IPS DF 6.9 (cell line): ENCODE results near the gene MEGF11.

ENCODE experiments used
- DNase-seq: peaks from one replicate; pipeline ENCODE4 v3.0.0-alpha.2; 2013; ENCODE audit warnings: low read depth, low spot score
- H3K27ac ChIP-seq: one replicate; pipeline ENCODE4 v1.5.1; 2013; ENCODE audit warnings: low read length, control low read depth
- H3K27me3 ChIP-seq: 2 replicates; pipeline ENCODE4 v1.6.1; 2013; ENCODE audit warnings: mild to moderate bottlenecking, low read length; ENCODE audit not compliant: control insufficient read depth, insufficient read depth
- H3K36me3 ChIP-seq: 2 replicates; pipeline ENCODE4 v1.6.1; 2013; ENCODE audit warnings: low read length; ENCODE audit not compliant: control insufficient read depth, insufficient read depth
- H3K4me1 ChIP-seq: 2 replicates; pipeline ENCODE4 v1.6.1; 2013; ENCODE audit warnings: low read length; ENCODE audit not compliant: control insufficient read depth, insufficient read depth
- H3K4me3 ChIP-seq: 2 replicates; pipeline ENCODE4 v1.5.1; 2013; ENCODE audit warnings: mild to moderate bottlenecking, low read length
- H3K9me3 ChIP-seq: 2 replicates; pipeline ENCODE4 v1.6.1; 2013; ENCODE audit warnings: low read length, inconsistent platforms; ENCODE audit not compliant: control insufficient read depth, insufficient read depth
- WGBS: extraction: QIAGEN DNeasy Blood & Tissue Kit; methylation state at CpG from one replicate; pipeline ENCODE4 v1.1.7; 2013; ENCODE audit warnings: mixed read lengths, missing lambda C conversion rate; ENCODE audit not compliant: insufficient read length, insufficient coverage; 5-methylcytosine and 5-hydroxymethylcytosine counted together

Gene MEGF11

DNA sequence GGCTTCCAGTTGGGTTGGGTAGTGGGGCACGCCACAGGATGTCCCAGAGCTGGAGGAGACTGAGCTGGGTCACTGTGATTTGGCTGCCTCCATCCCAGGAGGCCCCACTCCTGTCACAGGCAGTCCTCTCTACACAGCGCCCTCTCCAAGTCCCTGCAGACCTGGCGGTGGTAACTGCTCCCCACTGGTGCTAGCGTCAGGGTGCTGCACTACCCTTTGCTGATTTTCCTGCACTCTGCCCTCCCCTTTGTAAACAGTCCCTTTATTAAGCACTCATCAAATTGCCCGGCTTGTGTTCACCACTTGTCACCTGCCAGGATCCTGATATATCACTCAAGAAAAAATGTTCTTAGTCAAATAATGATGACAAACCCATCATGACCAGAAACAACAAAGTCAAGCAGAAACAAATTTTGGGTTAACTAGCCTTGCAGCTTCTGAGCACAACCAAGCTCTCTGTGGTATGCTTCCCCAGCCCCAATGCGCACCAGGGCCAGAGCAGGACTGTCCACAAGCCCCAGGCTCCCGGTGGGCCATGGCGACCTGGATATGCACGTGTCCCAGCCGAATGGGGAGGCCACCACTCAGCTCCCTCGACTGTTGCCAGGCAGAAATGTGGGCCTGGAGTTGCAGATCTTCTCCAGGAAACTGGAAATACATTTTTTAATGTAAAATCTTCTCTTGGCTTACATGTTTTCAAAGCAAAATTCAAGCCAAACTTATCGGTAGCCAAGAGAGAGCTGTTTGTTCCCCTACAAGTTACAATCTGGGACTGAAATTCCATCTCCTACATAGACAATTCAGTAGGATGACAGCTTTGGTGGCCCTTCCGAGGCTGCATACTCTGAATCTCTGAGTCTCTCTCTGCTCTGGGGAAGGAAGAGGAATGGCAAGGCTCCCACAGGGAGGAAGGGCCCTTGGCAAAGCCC is 24.5 kb downstream of the MEGF11 start:
- Histone ChIP-seq H3K4me1 (no peaks in the 10 kb centered on the region; the same call in 1 of the 2 replicates), H3K4me3 (no peak overlapping the region), H3K27me3 (no peaks in the 10 kb centered on the region), H3K27ac (no peak overlapping the region), H3K36me3 (no peaks in the 10 kb centered on the region), H3K9me3 (no peaks in the 10 kb centered on the region)
- no CpG with 5 or more reads among the region's 13 CpGs for WGBS
- no peak for DNase-seq

DNA sequence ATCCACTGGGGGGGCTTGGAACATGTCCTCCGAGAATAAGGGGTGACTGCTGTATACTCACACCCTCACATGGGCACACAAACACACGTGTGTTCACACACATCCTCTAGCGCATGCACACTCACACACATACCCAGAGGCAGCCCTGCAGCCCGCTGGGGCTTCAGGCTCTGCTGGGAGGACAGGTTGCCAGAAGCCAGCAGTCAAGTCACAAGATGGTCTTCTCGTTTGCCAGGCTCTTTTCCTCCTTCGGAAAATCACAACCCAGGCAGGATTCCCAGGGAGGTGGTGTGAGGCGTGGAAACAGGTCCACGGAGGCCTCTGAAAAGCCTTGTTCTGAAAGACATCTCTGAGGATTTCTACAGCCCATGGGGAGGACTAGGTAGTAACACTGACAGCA is 26.8 kb downstream of the MEGF11 start:
- H3K27ac ChIP-seq: no peak overlapping the region
- no peak overlapping the region for H3K4me3 ChIP-seq
- H3K27me3 ChIP-seq: no peaks in the 10 kb centered on the region
- no peak for DNase-seq
- WGBS: no CpG with 5 or more reads among the region's 8 CpGs
- no peaks in the 10 kb centered on the region; the same call in 1 of the 2 replicates for H3K4me1 ChIP-seq
- no peaks in the 10 kb centered on the region for H3K36me3 ChIP-seq
- H3K9me3 ChIP-seq: no peaks in the 10 kb centered on the region

DNA sequence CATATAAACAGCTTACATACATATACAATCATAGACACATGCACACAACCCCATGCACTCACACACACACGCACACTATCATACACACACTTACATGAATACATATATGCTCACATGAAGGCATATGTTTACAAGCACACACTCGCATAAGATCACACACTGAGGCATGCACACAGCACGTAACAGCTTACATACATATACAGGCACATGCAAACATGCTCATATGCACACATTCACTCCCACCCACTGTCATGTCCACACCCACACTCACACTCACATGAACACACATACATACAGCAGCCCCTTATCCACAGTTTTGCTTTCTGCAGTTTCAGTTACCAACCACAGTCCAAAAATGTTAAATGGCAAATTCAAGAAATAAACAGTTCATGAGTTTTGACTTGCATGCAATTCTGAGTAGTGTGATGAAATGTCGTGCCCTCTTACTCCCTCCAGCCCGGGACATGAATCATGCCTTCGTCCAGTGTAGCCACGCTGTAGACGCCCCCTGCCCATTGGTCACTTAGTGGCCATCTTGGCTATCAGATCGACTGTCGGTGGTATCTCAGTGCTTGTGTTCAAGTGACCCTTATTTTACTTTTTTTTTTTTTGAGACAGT is 27.8 kb downstream of the MEGF11 start:
- no peak for DNase-seq
- no peaks in the 10 kb centered on the region; the same call in 1 of the 2 replicates for H3K4me1 ChIP-seq
- H3K27ac ChIP-seq: no peak overlapping the region
- no peaks in the 10 kb centered on the region for H3K36me3 ChIP-seq
- H3K9me3 ChIP-seq: no peaks in the 10 kb centered on the region
- no peaks in the 10 kb centered on the region for H3K27me3 ChIP-seq
- H3K4me3 ChIP-seq: no peak overlapping the region
- 100% methylated on average over 1 of the region's 10 CpGs for WGBS

DNA sequence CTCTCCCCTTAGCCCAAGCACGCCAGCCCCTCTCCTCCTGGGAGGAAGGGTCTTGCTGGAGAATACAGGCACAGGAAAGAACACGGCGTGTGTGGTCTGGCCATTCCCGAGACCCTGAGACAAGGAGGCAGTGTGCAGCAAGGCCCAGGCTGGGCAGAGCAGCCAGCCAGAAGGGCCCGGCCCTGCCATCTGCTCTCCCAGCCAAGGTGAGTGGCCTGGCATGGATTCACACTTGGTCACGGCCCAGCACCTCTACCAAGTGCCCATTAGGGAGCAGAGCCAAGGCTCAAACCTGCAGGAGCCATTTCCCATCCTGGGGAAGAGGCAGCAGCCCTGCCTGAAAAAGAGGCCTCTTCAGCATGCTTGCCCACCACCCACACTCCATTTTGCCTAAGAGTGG is 28.6 kb downstream of the MEGF11 start:
- DNase-seq: no peak
- H3K4me1 ChIP-seq: no peaks in the 10 kb centered on the region; the same call in 1 of the 2 replicates
- WGBS: no CpG with 5 or more reads among the region's 6 CpGs
- no peak overlapping the region for H3K27ac ChIP-seq
- no peaks in the 10 kb centered on the region for H3K27me3 ChIP-seq
- no peak overlapping the region for H3K4me3 ChIP-seq
- H3K9me3 ChIP-seq: no peaks in the 10 kb centered on the region
- no peaks in the 10 kb centered on the region for H3K36me3 ChIP-seq

DNA sequence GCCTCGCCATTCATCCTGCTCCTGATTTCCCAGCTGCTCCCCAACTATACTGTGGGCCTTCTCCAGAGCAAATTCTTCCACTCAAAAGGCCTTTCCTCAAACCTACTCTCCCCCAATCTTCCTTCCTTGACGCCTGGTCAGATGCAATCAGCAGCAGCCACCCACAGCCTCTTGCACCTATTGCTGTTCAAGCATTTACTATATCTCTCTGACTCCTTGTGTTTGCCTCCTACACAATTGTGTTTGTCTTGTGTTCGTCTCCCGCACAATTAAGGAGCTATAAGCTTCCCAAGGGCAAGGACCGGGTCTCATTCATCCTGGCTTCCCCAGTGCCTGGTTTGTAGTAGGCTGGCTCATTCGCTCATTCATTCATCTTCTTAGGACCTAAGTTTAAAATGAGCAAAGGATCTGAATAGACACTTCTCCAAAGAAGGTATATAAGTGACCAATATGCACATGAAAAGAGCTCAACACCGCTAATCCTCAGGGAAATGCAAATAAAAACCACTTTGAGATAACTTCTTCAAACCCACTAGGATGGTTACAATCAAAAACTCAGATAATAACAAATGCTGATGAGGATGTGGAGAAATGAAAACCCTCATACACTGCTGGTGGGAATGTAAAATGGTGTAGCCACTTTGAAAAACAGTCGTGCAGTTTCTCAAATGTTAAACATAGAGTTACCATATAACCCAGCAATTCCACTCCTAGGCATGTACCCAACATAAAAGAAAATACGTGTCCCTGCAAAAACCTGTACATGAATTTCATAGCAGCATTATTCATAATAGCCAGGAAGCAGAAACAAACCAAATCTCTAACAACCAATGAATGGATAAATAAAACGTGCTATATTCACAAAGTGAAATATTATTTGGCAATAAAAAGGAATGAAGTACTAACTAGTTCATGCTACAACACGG is 31.0 kb downstream of the MEGF11 start:
- no peaks in the 10 kb centered on the region for H3K9me3 ChIP-seq
- H3K27ac ChIP-seq: no peak overlapping the region
- H3K36me3 ChIP-seq: no peaks in the 10 kb centered on the region
- DNase-seq: no peak
- H3K4me3 ChIP-seq: no peak overlapping the region
- H3K27me3 ChIP-seq: no peaks in the 10 kb centered on the region
- no CpG with 5 or more reads among the region's 11 CpGs for WGBS
- no peaks in the 10 kb centered on the region; the same call in 1 of the 2 replicates for H3K4me1 ChIP-seq

DNA sequence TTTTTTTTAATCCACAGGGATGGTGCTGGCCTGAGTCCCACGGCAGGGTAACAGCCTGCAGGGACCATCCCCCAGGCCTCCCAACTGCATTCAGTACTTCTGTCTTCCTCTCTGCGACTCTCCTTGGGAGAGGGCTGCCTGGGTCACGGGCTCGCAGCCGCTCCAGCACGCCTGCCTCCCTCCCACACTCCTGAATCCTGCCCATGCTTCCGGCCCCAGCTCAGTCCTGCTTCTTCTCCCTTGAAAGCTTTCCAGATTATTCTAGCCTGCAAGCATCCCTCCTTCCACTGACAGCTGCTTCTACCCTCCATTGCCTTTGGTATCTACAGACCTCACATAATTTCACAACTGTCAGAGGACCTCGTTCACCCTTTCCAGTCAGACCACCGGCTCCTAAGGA is 32.4 kb downstream of the MEGF11 start:
- H3K4me1 ChIP-seq: no peaks in the 10 kb centered on the region; the same call in 1 of the 2 replicates
- H3K36me3 ChIP-seq: no peaks in the 10 kb centered on the region
- no CpG with 5 or more reads among the region's 9 CpGs for WGBS
- H3K4me3 ChIP-seq: no peak overlapping the region
- no peaks in the 10 kb centered on the region for H3K9me3 ChIP-seq
- DNase-seq: no peak
- no peak overlapping the region for H3K27ac ChIP-seq
- H3K27me3 ChIP-seq: no peaks in the 10 kb centered on the region

DNA sequence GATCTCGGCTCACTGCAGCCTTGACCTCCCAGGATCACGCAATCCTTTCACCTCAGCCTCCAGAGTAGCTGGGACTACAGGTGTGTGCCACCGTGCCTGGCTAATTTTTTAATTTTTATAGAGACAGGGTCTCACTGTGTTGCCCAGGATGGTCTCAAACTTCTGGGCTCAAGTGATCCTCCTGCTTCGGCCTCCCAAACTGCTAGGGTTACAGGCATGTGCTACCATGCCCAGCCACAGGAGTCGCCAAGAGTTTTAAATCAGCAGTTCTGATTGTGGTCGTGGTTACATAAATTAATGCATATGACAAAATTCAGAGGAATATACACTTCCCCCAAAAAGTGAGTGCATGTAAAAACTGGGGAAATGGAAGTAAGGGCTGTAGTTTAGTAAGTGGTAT is 32.9 kb downstream of the MEGF11 start:
- Histone ChIP-seq H3K27me3 (no peaks in the 10 kb centered on the region), H3K4me3 (no peak overlapping the region), H3K9me3 (no peaks in the 10 kb centered on the region), H3K36me3 (no peaks in the 10 kb centered on the region), H3K4me1 (no peaks in the 10 kb centered on the region; the same call in 1 of the 2 replicates), H3K27ac (no peak overlapping the region)
- DNase-seq: no peak
- WGBS: no CpG with 5 or more reads among the region's 6 CpGs

DNA sequence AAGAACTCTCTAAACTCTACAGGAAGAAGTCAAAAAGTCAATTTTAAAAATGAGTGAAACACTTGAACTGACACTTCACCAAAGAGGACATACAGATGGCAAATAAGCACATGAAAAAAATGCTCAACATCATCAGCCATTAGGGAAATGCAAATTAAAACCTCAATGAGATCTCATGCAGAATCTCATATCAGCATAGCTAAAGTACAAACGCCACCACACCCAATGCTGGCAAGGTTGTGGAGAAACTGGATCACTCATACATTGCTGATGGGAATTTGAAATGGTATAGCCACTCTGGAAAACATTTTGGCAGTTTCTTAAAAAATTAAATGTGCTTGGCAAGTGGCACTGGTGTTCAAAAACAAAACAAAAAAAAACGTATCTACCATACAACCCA is 34.2 kb downstream of the MEGF11 start:
- Histone ChIP-seq H3K9me3 (no peaks in the 10 kb centered on the region), H3K36me3 (no peaks in the 10 kb centered on the region), H3K4me1 (no peaks in the 10 kb centered on the region), H3K4me3 (no peak overlapping the region), H3K27ac (no peak overlapping the region), H3K27me3 (no peaks in the 10 kb centered on the region)
- DNase-seq: no peak
- WGBS: no CpG with 5 or more reads among the region's 2 CpGs

DNA sequence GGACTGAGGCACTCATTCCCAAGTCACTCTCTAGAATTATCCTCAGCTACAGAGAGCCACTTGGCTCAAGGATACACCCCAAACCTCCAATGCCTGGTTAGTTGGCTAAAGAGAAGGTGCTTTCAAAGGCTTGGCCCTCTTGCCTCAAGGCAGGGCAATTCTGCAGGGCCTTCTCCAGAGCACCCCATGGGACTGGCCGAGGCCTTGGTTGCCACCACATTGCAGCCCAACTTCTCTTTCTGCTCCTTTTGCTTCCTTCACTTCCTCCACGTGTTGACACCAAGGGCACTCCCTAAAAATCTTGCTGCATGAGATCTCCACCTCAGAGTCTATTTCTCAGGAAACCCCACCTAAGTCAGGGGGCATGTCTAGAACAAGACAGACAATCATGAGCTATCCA is 36.7 kb downstream of the MEGF11 start:
- no peaks in the 10 kb centered on the region for H3K4me1 ChIP-seq
- no peaks in the 10 kb centered on the region for H3K36me3 ChIP-seq
- no peaks in the 10 kb centered on the region for H3K27me3 ChIP-seq
- no CpG with 5 or more reads among the region's 2 CpGs for WGBS
- no peak for DNase-seq
- no peak overlapping the region for H3K4me3 ChIP-seq
- H3K9me3 ChIP-seq: no peaks in the 10 kb centered on the region
- no peak overlapping the region for H3K27ac ChIP-seq

DNA sequence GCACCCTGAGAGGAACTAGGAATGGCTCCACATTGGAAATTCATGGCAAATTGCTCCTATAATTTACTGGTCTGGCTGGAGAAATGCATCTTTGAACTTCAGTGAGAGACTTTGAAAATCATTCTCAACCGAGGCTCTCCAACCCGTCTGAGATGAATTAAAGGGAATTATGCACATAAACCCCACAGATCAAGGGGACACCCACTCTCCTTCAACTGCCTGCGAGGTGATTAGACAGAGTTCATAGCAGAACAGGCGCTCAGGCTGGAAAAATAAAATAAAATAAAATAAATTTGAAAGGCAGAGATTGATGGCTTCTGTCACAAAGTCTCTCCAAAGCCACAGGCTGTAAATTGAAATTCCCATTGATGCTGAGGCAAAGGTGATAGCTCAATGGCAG is 37.7 kb downstream of the MEGF11 start:
- Histone ChIP-seq H3K4me3 (no peak overlapping the region), H3K4me1 (no peaks in the 10 kb centered on the region), H3K9me3 (no peaks in the 10 kb centered on the region), H3K36me3 (no peaks in the 10 kb centered on the region), H3K27ac (no peak overlapping the region), H3K27me3 (no peaks in the 10 kb centered on the region)
- WGBS: no CpG with 5 or more reads among the region's 4 CpGs
- no peak for DNase-seq
